ENCODE results near the gene C2orf92. TPM values are rescaled to one million over a fixed set of nuclear protein-coding genes. Genes with fewer than 3 reads are reported as not detected.
A peak's percentile ranks its signal among the peaks of the same experiment; 100 is the strongest.

C2orf92 gene
- total RNA-seq, 1 donor from 2014 or later, result 20.0 TPM

GRCh38 chr2:97658691-97659157 lies 10.8 kb upstream of the C2orf92 start:
- TF ChIP-seq CTCF (IDR thresholded peaks at IDR 0.05; ENCODE audit: unreplicated experiment), result no peak
- DNase-seq (ENCODE audit: low spot score in 2 of 2, unreplicated experiment in 2 of 2), result no peak
- H3K9me3 Mint-ChIP-seq, result peaks cover 18% of the 10 kb centered on the region
- H3K27ac Mint-ChIP-seq, result no peak overlapping the region
- no peaks in the 10 kb centered on the region for H3K27me3 Mint-ChIP-seq (ENCODE audit: low read depth)
- H3K36me3 Mint-ChIP-seq, result peaks cover 35% of the 10 kb centered on the region
- H3K4me1 Mint-ChIP-seq, result peaks cover 16% of the 10 kb centered on the region
- no peak overlapping the region for H3K4me3 Mint-ChIP-seq

- no peaks in the 10 kb centered on the region for H3K27me3 Mint-ChIP-seq (ENCODE audit: low read depth)
- H3K36me3 Mint-ChIP-seq, result peaks cover 28% of the 10 kb centered on the region
- no peak overlapping the region for H3K27ac Mint-ChIP-seq
- H3K4me3 Mint-ChIP-seq, result no peak overlapping the region
- H3K4me1 Mint-ChIP-seq, result peaks cover 16% of the 10 kb centered on the region
- DNase-seq (ENCODE audit: low spot score in 2 of 2, unreplicated experiment in 2 of 2), result no peak
- peaks cover 11% of the 10 kb centered on the region for H3K9me3 Mint-ChIP-seq
- no peak for TF ChIP-seq CTCF (IDR thresholded peaks at IDR 0.05; ENCODE audit: unreplicated experiment)
Observed at GRCh38 chr2:97659256-97660043, 10.1 kb upstream of the C2orf92 start.

GRCh38 chr2:97660044-97660774 lies 9.3 kb upstream of the C2orf92 start:
- Mint-ChIP-seq H3K9me3 (peaks cover 4% of the 10 kb centered on the region), H3K4me1 (peaks cover 18% of the 10 kb centered on the region), H3K36me3 (peaks cover 20% of the 10 kb centered on the region), H3K27ac (no peak overlapping the region), H3K4me3 (no peak overlapping the region), H3K27me3 (ENCODE audit: low read depth) (no peaks in the 10 kb centered on the region)
- no peak for DNase-seq (ENCODE audit: low spot score in 2 of 2, unreplicated experiment in 2 of 2)
- TF ChIP-seq CTCF (IDR thresholded peaks at IDR 0.05; ENCODE audit: unreplicated experiment), result no peak

GRCh38 chr2:97660775-97661389 lies 8.6 kb upstream of the C2orf92 start:
- no peak overlapping the region for H3K27ac Mint-ChIP-seq
- peaks cover 14% of the 10 kb centered on the region for H3K36me3 Mint-ChIP-seq
- H3K4me1 Mint-ChIP-seq, result peaks cover 18% of the 10 kb centered on the region
- no peaks in the 10 kb centered on the region for H3K27me3 Mint-ChIP-seq (ENCODE audit: low read depth)
- H3K9me3 Mint-ChIP-seq, result no peaks in the 10 kb centered on the region
- TF ChIP-seq CTCF (IDR thresholded peaks at IDR 0.05; ENCODE audit: unreplicated experiment), result no peak
- H3K4me3 Mint-ChIP-seq, result no peak overlapping the region
- DNase-seq (ENCODE audit: low spot score in 2 of 2, unreplicated experiment in 2 of 2), result no peak

GRCh38 chr2:97661927-97662326 lies 7.6 kb upstream of the C2orf92 start:
- Mint-ChIP-seq H3K27me3 (ENCODE audit: low read depth) (no peaks in the 10 kb centered on the region), H3K4me3 (peak overlapping the region; percentile 80), H3K36me3 (peaks cover 7% of the 10 kb centered on the region), H3K4me1 (peaks cover 18% of the 10 kb centered on the region), H3K27ac (peak overlapping the region; percentile 97), H3K9me3 (no peaks in the 10 kb centered on the region)
- no peak for TF ChIP-seq CTCF (IDR thresholded peaks at IDR 0.05; ENCODE audit: unreplicated experiment)
- DNase-seq (ENCODE audit: low spot score in 2 of 2, unreplicated experiment in 2 of 2), result no peak
